ENCODE measurements around the gene ZFP36L2.

The ZFP36L2 gene

DNA sequence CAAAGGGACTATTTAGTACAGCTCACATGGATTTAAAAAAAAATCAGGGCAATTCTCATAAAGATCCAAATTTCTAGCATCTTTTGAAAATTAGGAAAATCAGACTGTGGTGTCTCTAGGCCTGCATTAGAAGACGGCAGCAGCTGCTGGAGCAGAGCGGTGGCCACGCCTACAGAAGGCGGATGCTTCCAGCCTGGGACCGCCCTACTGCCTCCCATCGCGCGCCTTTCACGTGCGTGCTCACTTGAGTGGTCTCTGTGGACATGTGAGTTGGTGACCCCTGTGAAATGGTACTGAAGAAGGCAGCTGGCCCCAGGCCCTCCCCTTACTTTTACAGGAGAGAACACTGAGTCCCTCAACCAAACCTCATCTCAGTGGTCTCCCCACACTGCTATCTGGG, 15.2 kb upstream of the ZFP36L2 start:
- no peak for DNase-seq

DNA sequence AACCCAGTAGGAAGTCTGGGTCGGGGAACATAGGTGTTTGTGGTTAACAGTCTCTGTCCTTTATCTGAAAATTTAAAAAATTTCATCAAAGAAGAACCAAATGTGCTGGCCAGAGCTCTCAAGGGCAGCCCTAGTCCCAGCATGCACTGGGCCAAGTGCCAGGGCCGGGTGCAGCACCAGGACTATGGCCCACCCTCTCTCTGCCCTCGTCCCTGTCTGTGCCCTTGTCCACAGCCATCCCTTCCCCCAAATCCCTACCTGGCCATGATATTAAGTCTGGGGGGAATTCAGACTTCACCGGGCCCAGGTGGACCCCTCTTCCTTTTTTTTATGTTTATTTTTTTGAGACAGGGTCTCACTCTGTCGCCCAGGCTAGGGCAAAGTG, 14.4 kb upstream of the ZFP36L2 start:
- DNase-seq, result no peak

- no peak for DNase-seq
Measured at GRCh38 chr2:43239981-43240765, 13.8 kb upstream of the ZFP36L2 start.

DNA sequence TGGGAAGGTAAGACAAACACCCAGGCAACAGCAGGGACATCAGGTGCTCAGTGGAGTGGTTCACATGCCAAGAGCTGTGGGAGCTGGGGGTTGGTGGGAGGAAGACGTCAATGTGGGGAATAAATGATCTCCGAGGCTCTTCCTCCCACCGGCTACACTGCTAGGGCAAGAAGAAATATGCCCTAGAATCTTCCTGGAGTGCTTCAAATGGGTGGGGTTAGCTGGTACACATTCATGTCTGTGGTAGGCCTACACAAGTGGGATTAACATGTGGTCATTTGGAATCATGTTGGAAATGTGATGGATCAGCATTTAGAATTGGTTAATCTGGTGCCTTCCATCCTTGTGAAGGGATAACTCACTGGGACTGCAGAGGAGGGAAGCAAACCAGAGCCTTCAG, 12.4 kb upstream of the ZFP36L2 start:
- DNase-seq, result no peak

DNA sequence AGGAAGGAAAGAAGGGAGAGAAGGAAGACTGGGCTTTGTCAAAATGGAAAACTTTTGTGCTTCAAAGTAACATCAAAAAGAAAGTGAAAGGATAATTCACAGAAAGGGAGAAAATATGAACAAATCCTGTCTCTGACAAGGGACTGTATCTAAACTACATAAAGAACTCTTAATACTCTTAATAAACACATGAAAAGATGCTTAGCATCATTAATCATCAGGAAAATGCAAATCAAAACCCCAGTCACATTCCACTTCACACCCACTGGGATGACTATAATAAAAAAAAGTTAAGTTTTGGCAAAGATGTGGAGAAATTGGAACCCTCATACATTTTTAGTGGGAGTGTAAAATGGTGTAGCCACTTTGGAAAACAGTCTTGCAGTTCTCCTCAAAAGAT, 11.8 kb upstream of the ZFP36L2 start:
- DNase-seq, result no peak

DNA sequence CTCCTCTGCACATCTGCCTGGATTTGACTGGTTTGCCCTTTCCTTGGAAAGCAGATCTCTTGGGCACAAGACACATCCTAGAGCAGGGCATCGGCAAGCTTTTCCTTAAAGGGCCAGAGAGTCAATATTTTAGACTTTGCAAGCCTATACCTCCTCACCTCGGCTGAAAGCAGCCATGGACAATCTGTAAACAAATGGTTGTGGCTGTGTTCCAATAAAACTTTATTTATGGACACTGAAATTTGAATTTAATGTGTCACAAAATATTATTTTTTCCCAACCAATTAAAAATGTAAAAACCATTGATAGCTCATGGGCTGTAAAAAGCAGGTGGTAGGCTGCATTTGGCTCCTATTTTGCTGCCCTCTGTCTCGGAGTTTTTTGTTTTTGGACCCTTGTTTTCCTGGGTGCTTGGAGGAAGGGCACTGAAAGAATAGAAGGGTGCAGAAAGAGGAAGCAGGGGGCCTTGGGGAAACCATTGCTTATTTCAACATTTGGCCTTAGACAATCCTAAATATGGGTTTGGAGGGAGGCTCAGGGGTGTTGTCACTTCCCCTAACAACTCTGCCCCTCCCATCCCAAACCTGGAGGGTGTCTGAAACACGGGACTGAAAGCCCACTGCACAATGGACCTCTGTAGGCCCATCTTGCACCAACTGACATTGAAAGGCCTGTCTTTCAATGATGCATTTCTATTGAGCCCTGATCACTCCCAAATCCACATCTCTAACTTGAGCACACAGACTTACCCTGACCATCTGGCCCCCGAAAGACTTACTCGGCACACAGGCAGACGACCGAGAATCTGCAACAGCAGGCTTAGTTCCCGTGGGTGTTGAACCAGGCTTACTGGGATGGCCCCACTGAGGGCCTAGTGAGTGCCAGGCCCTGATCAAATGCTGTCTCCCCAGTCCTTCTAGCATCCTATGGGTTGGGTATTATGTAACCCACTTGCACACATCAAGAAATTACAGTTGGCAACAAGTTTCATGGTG, 7.1 kb upstream of the ZFP36L2 start:
- DNase-seq, result no peak

DNA sequence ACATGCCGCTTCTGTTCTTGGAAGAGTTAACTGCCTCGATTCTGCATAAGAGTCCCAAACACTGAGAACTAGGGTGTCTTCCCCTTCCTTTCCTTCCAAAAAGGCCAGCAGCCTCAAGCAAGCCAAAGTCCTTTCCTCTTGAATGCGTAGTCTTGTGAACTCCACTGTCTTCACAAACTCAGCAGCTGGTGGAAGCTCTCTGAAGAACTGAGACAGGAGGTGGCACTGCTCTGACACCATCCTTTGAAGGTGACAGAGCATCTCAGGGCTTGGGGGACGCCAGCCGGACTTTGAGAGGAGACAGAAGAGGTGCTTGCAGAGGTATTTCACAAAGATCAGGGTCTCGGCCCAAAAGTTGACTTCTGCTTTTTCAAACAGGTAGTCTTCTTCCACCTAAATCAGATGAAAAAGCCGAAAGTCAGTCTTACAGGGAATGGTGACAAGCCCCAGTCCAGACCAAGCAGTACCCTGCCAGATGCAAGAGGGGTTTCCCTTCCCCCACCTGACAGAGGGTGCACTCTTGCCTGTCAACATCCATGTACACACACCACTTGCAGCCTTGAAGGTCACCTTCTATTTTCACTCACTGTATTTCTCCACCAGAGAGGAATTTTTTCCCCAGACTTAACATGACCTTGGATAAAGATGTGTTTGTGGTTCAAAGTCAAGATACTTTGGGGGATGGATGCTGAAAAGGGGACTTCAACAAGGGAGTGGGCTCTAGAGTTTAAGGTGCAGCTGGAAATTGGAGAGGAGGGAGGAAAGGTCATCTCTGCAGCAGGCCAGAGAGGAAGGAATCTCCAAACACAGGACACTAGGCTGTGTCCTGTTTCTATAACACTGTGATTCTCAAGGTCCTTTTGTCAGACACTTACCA, 4.8 kb upstream of the ZFP36L2 start:
- DNase-seq, result no peak

DNA sequence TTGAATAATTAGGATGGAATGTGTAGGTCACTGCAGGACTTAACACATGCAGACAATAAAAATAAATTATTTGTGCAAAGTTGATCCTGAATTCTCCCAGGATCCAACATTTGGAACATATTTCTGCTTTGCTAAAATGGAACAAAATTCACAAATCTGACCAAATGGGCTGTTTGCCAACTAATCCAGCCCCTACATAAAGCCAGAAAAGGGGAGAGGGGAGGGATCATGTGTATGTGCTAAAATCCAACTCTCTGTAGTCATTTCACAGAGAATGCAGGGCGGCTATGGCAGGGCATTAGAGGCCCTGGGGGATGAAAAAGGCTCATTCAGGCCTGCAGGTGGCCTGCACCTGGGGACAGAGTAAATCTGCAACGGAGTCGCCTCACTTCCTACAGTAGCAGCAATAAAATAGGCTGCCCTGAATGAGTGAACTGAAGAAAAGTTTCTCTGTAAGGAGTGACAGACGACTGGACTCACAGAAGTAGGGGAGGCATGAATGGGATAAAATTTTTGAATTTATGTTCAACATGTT, 4.0 kb upstream of the ZFP36L2 start:
- no peak for DNase-seq

DNA sequence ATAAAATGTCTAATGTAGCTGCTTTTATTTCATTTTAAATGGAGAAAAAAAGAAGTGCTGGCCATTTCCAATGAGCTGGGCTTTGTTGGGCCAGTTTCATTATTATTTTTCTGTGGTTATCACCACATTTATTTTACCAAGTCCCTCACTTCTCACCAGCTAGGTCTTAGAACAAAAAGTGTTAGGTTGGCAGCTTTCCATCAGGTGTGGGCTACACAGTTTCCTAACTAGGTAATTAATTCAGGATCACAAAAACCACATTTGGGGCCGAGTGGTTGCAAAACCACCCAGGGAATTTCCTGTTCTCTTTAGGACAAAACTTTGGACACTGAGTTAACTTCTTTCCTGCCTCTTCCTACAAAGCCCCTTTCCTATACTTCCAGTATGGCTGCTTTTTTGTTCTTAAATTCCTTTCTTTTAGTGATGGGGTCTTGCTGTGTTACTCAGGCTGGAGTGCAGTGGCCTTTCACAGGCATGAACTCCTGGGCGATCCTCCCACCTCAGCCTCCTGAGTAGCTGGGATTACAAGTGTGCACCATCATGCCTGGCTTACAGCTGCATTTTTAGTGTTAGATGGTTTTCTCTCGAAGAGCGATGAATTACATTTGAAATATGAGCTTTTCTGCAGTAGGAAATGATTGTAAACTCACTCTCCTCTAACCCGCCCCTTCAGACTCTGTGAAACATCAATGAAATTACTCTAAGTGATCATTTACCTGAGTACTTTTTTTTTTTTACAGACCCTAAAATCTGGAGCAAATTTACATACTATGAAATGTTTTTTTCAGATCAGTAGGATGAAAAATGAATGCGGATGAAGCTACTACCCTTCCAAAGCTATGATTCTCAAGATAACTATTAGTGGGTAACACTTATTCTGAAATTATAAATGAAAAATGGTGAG, 2.6 kb upstream of the ZFP36L2 start:
- DNase-seq, result no peak

DNA sequence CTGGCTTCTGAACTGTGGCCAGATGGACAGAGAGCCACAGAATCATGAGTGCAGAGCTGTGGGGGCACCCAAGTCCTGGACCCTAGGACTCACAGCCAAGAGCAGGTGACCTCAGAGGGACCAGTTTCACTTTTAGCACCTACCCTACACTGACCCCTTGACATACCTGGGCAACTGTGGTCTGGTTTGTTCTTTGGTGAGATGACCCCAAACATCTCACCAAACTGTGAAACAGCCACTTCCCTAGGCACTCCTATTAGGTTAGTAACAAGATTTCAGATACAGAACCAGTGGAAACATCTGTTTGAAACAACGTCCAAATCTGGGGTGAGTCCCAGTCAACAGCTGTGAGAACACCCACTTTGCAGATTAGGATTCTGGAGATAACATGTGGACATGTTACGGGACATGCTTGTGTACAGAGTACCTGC, 1.9 kb upstream of the ZFP36L2 start:
- DNase-seq, result no peak

- DNase-seq, result no peak
Measured at GRCh38 chr2:43227830-43228281, 1.4 kb upstream of the ZFP36L2 start.

DNA sequence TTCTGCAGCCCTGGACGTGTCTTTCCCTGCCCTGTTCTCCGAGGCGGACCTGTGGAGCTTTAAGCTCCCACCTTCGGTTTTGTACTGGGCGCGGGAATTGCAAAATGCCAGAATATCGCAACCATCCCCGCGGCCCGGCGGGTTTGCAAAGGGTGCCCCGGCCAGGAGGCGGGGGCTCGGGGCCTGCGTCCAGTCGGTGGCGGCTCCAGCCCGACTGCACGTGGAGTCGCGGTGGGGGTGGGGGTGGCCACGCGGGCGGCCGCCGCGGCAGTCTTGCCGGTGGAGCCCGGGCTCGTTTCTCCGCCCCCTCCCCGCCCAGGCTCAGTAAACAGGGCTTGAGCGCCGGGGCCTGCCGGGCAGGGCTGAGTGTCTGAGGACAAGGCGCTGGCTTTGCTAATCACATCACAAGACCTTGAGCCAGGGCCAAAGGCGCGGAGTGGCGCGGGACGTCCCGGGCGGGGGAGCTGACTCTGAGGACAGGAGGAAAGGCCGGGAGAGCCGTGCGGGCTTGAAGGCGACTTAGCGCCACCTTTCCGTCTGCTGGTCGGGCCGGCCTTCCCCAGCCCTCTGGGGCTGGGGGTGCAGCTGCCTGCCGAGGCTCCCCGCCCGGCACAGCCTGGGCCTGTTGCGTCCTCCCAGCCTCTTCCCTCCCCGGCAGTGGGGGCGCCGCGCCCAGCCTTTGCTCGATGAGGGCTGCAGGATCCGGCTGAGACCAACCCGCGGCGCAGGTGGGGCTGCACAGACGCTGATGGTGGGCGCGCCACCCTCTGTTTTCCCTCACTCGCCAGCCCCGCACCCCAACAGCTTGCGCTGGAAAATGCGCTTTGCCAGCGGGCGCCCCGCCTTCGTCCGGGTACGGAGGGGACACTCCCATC, 786 bp upstream of the ZFP36L2 start:
- no peak for DNase-seq

DNA sequence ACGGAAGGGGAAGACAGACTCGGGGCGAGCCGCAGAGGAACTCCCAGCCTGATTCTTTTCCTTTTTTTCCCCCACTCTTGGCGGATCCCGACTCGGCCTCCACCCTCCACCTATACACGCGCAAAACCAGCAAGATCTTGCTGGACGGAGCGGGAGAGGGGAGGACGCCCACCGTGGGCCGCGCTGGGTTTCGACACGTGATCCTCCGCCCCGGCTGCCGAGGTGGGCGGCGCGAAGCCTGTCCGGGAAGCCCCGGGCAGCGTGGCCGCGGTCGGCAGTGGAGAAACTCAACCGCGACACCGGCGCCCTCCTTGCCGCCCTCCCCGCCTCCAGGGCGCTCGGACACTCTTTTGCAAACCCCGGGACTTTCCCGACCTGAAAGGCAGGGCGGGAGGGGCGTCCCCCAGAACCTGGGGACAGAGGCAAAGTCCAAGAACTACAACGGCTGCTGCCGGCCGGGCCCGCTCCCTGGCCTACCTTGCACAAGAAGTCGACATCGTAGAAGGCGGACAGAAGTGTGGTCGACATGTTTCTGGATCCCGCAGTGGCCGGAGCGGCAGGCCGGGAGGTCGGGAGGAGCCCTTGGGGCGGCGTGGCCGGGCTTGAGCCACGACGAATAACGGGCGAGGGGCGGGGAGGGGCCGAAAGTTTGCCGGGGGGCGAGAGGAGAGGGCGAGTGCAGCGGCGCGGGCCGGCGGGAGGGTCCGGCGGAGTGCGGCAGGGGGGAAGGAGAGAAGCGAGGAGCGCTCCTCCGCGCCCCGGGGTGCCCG, 433 bp downstream of the ZFP36L2 start:
- no peak for DNase-seq

GRCh38 chr2:43225093-43225787, 1.2 kb downstream of the ZFP36L2 start:
- no peak for DNase-seq

- no peak for DNase-seq
Measured at GRCh38 chr2:43224571-43225092, 1.8 kb downstream of the ZFP36L2 start.

DNA sequence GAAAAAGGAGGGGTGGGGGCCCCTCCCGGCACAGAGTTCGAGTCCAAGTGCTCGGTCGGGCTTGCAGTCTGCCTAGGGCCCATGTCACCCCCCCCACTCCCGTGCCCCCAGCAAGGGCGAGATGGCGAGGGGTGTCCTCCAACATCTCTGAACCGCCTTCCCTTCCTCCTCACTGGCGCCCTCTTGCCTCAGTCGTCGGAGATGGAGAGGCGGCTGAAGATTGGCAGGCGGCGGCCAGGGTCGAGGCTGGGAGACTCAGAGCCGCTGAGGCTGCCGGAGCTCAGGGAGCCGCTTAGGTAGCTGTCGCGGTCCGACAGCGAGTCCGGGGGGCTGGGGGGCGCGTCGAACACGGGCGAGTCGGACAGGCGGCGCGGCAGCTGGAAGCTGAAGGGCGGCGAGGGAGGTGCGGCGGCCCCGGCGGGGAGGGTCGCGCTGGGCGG, 2.3 kb downstream of the ZFP36L2 start:
- no peak for DNase-seq

GRCh38 chr2:43223521-43224001, 2.8 kb downstream of the ZFP36L2 start:
- DNase-seq, result no peak
